Activated CD8-positive, alpha-beta memory T cell treated with anti-CD3 and anti-CD28 coated beads, Interleukin-2, amount 50 U/mL, for 48 hours (primary cell): ENCODE data around the gene MRPL14.
A peak's percentile ranks its signal among the peaks of the same experiment; 100 is the strongest.

Experiments
- DNase-seq: peaks from one replicate; pipeline ENCODE4 v3.0.0-alpha.2; 2020

The MRPL14 gene

DNA sequence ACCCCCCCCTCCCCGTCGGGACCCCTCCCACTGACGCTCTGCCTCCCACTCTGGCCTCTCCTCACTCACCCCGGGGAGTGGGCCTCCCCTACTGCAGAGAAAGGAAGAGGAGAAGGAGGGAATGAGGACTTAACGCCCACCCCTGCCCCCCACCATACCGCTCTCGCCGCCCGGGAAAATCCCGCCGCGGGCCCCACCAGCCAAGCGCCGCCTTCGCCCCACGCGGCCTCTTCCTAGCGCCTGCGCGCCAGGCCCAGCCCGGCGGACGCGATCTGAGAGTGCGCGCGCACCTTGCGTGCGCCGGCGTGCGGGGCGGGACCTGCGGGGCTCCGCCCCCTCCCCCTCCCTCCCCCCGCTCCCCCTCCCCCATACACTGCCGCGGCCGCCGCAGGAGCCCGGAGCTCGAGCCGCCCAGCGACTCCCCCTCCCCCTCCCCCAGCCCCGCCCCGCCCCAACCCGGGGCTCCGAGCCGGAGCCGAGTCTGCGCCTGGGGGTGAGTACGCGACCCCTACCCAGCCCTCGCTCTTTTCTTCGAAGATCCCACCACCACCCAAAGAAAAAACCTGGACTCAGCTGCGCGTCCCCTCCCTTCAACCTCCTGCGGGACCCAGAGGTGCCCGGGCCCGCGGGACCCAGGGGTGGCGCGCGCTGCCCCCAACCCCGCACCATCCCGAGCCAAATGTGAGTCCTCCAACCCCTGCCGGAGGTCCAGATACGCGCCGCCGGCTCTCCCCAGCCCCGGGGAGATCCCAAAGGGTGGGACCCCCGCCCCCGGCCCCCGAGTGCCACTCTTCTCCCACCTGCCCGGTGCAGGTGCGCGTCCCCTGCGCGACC, at the start of gene MRPL14, which contains the start of gene TMEM63B:
Gene MRPL14 (minus strand): TSS at position 267 of the 834 bp plus-strand sequence. CDS start 10,841 bp downstream, outside the sequence.
Gene TMEM63B (plus strand): TSS at position 369 of the 834 bp plus-strand sequence. CDS start 7,031 bp downstream, outside the sequence.
- DNase-seq = peak; percentile 97

DNA sequence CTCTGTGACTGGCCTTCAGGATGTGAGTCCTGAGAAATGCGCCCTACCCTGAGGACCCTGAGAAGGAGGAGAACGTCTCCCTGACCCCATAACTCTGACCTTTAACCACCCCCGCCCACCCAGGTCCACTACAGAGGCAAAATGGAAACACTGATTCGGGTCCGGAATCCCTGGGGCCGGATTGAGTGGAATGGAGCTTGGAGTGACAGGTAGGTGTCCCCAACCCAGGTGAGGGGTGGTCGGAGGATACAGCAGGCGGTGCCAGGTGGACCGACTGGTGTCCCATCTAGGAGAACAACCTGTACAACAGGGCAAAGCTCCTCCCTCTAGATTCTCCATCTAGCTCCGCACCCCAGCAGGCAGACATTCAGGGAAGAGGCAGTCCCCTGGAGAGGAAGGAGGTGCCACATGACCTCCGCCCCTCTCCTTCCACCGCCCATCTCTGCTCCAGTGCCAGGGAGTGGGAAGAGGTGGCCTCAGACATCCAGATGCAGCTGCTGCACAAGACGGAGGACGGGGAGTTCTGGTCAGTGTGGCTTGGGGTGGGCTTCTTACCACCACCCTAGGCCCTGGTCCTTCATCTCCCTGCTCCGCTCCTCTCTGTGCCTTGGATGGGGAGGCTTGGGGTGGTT, 49.0 kb upstream of the MRPL14 start:
- no peak for DNase-seq

GRCh38 chr6:44172731-44173500, 45.7 kb upstream of the MRPL14 start:
- DNase-seq = peak; percentile 92

- no peak for DNase-seq
These were observed 44.8 kb upstream of the MRPL14 start for GRCh38 chr6:44171899-44172546.

DNA sequence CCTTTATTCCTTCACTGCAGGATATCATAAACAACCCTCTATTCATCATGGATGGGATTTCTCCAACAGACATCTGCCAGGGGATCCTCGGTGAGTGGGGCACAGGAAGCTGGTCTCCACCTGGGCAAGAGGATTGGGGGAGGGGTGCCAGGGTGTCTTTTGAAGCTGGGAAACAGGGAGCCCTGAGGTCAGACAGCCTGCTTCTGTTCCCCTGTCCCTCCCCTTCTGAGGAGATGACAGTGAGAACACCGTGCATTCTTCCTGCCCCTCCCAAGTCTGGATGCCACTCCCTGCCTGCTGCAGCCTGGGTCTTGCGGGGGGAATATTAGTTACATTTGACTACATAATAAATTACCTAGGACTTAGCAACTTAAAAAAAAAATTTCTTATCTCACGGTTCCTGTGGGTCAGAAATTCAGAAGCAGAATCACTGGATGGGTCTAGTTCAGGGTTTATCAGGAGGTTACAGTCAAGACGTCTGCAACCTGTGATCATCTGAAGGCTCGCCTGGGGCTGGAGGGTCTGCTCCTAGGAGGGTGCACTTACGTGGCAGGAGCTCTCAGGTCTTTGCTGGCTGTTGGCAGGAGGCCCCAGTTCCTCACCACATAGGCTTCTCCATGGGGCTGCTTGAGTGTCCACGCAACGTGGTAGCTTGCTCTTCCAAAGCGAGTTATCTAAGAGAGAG, 42.8 kb upstream of the MRPL14 start:
- DNase-seq = no peak

GRCh38 chr6:44169154-44169553, 41.9 kb upstream of the MRPL14 start:
- DNase-seq = no peak

DNA sequence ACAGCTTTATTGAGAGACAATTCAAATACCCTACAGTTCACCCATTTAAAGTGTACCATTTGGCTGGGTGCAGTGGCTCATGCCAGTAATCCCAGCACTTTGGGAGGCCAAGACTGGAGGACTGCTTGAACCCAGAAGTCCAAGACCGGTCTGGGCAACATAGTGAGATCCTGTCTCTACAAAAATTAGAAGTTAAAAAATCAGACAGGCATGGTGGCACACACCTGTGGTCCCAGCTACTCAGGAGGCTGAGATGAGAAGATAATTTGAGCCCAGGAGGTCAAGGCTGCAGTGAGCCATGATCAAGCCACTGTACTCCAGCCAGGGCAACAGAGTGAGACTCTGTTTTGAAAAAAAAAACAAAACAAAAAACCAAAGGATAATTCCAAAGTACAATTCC, 40.3 kb upstream of the MRPL14 start:
- DNase-seq = no peak

GRCh38 chr6:44166591-44167184, 39.4 kb upstream of the MRPL14 start:
- DNase-seq = no peak

DNA sequence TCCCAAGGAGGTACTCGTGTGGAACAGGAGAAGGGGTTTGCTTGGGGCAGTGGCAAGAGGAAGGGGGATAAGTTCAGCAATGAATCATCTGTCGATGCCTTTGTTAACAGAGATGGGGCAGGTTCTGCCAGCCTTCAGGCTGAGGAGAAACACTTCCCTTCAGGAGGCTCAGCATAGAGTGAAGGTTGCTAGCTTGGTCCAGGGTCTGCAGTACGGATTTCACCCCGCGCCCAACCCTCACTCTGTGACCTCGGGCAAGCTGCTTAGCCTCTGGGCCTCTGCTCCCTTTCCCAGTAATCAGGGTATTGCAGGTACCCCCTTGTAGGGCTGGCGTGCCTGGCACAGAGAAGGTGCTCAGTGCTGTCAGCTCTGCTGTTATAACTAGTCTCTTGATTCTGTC, 38.9 kb upstream of the MRPL14 start:
- no peak for DNase-seq

DNA sequence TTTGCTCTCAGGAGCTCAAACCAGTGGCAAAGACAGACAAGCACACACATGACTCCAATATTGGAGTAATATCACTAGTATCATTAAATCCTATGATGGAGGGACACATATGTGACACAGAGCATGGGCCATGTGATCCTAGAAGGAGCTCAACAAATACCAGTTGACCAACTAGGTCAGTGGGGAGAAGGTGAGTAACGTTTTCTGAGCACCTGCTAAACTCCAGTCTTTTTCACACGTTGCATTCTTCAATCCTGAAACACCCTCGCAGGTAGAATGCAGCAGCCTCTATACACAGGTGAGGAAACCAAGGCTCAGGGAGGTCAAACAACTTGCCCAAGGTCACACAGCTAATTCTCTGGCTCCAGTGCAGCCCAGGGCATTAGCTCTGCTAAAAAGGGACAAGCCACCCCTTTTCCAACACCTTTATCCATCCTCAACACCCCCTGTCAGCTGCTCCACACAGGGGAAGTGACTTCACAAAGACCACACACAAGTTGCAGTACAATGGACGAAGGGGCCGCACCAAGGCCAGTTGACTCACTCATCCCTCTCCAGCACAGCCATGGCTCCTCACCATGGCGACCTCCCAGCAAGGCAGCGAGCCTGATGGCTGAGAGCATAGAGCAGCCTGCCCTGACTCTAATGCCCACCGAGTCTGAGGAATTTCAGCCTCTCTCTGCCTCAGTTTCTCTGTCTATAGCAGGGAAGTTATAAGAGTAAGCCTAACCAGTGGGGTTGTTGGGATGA, 35.8 kb upstream of the MRPL14 start:
- DNase-seq = no peak

DNA sequence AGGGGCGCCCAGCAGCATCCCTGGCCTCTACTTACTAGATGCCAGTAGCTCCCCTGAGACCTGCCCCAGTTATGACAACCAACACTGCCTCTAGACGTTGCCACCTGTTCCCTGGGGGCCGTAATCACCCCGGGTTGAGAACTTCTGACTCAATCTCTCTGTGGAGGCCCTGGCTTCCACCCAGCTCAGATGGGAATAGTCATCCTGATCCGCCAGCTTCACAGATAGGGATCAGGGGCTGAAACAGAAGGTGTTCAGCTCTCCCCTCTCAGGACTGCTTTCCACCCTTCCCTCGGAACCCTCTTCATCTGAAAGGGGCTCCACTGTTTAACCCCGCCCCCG, 34.7 kb upstream of the MRPL14 start:
- no peak for DNase-seq

DNA sequence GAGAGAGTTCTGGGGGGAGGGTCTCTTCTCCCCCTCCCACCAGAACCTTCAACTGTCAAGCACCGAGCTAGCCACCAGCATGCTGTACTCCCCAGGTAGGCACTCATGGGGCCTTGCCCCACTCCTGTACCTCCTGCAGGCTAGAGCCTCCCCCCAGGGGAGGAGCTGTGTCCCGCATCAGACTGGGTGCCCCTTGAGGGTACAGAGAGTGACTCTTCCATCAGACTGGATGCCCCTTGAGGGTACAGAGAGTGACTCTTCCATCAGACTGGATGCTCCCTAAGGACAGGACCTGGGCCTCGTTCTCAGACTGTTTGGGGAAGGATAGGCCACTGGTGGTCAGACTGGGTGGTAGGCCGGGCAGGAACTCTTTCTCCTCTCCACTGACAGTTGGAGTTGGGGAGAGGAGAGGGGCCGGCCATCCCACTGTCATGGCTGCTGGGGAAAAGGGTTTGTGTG, 31.5 kb upstream of the MRPL14 start, which contains the start of gene CAPN11:
Gene CAPN11 (plus strand): TSS at position 51 of the 459 bp plus-strand sequence. CDS start 29 bp downstream, at position 80.
- no peak for DNase-seq

DNA sequence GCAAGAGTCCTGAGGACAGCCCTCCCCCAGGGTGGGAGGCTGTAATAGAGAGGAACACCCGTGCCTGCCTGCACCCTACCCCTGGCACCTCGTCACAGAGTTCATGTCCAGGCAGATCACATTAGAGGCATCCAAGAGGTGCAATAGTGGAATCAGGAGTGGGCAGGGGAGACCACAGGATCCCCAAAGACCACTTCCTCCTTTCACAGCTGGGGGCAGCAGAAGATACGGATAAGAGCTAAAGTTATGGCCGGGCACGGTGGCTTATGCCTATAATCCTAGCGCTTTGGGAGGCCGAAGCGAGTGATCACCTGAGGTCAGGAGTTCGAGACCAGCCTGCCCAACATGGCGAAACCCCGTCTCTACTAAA, 29.9 kb upstream of the MRPL14 start:
- DNase-seq = no peak

- DNase-seq = no peak
These were observed 29.4 kb upstream of the MRPL14 start for GRCh38 chr6:44156494-44157151.

- no peak for DNase-seq
These were observed 26.8 kb upstream of the MRPL14 start for GRCh38 chr6:44154067-44154466.

GRCh38 chr6:44152533-44152932, 25.3 kb upstream of the MRPL14 start:
- no peak for DNase-seq

DNA sequence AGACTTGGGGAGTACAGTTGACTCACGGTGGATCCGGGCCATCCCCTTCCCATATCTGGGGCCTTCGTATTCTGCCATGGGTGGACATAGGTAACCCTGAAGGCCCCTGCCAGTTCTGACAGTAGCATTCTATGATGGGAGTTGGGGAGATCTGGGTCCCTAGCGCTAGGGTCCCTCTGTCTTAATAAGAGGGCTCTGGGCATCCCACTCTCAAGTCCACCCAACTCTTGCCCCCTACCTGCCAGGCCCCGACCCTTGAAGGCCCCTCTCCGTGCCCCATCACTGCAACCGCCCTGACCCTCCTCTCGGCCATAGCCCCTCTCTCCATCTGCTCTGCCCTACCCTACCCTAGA, 24.8 kb upstream of the MRPL14 start:
- DNase-seq = no peak

- DNase-seq = peak; percentile 98
These were observed 24.3 kb upstream of the MRPL14 start for GRCh38 chr6:44151348-44152108.

GRCh38 chr6:44150317-44150917, 23.2 kb upstream of the MRPL14 start:
- no peak for DNase-seq
